Measurements from ENCODE around the gene MIP.

DNA sequence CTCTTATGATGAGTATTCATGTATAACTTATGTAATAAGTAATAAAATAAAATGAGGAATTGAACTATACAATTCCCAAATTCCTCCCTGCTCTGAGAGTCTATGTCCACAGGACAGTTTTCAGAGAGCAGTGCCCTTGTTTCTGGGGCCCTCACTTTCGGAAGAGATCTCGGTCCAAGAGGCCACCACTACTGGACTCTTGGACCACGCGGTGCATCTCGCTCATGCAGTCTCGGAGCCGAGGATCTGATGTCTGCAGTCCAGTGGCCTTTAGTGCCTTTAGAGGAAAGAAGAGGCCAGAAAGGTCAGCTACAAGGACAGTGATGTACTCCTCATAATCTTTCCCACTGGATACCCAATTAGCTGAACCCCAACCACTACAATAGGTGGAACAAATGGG, 25.2 kb upstream of the MIP start:
- TF ChIP-seq, protein P1, sequence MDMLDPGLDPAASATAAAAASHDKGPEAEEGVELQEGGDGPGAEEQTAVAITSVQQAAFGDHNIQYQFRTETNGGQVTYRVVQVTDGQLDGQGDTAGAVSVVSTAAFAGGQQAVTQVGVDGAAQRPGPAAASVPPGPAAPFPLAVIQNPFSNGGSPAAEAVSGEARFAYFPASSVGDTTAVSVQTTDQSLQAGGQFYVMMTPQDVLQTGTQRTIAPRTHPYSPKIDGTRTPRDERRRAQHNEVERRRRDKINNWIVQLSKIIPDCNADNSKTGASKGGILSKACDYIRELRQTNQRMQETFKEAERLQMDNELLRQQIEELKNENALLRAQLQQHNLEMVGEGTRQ (IDR thresholded peaks at IDR 0.05; ENCODE audit: low read depth, low read length): no peak
- TF ChIP-seq, protein P1 (CRISPR knock-in tag; IDR thresholded peaks at IDR 0.05; ENCODE audit: borderline replicate concordance): no peak
- TF ChIP-seq, protein P2, sequence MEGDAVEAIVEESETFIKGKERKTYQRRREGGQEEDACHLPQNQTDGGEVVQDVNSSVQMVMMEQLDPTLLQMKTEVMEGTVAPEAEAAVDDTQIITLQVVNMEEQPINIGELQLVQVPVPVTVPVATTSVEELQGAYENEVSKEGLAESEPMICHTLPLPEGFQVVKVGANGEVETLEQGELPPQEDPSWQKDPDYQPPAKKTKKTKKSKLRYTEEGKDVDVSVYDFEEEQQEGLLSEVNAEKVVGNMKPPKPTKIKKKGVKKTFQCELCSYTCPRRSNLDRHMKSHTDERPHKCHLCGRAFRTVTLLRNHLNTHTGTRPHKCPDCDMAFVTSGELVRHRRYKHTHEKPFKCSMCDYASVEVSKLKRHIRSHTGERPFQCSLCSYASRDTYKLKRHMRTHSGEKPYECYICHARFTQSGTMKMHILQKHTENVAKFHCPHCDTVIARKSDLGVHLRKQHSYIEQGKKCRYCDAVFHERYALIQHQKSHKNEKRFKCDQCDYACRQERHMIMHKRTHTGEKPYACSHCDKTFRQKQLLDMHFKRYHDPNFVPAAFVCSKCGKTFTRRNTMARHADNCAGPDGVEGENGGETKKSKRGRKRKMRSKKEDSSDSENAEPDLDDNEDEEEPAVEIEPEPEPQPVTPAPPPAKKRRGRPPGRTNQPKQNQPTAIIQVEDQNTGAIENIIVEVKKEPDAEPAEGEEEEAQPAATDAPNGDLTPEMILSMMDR (CRISPR knock-in tag; IDR thresholded peaks at IDR 0.05): no peak
- no peak for TF ChIP-seq ZNF274 (CRISPR knock-in tag; IDR thresholded peaks at IDR 0.05)
- no peak for TF ChIP-seq NFKB2 (CRISPR knock-in tag; IDR thresholded peaks at IDR 0.05; ENCODE audit: borderline replicate concordance)
- TF ChIP-seq ZNF121 (CRISPR knock-in tag; IDR thresholded peaks at IDR 0.05): no peak
- no peak for TF ChIP-seq ASH2L (IDR thresholded peaks at IDR 0.05; ENCODE audit: insufficient read length, low read depth, low read length)
- TF ChIP-seq, protein P3, sequence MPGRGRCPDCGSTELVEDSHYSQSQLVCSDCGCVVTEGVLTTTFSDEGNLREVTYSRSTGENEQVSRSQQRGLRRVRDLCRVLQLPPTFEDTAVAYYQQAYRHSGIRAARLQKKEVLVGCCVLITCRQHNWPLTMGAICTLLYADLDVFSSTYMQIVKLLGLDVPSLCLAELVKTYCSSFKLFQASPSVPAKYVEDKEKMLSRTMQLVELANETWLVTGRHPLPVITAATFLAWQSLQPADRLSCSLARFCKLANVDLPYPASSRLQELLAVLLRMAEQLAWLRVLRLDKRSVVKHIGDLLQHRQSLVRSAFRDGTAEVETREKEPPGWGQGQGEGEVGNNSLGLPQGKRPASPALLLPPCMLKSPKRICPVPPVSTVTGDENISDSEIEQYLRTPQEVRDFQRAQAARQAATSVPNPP (CRISPR knock-in tag; IDR thresholded peaks at IDR 0.05): no peak
- TF ChIP-seq SP1 (IDR thresholded peaks at IDR 0.05): no peak
- TF ChIP-seq SP1 (CRISPR knock-in tag; IDR thresholded peaks at IDR 0.05): no peak
- TF ChIP-seq RAD21 (CRISPR knock-in tag; IDR thresholded peaks at IDR 0.05): no peak
- TF ChIP-seq ZNF12 (CRISPR knock-in tag; IDR thresholded peaks at IDR 0.05): no peak
- TF ChIP-seq FOXK2 (IDR thresholded peaks at IDR 0.05): no peak
- no peak for TF ChIP-seq ZBTB1 (CRISPR knock-in tag; IDR thresholded peaks at IDR 0.05; ENCODE audit: borderline replicate concordance)
- TF ChIP-seq, protein P4, sequence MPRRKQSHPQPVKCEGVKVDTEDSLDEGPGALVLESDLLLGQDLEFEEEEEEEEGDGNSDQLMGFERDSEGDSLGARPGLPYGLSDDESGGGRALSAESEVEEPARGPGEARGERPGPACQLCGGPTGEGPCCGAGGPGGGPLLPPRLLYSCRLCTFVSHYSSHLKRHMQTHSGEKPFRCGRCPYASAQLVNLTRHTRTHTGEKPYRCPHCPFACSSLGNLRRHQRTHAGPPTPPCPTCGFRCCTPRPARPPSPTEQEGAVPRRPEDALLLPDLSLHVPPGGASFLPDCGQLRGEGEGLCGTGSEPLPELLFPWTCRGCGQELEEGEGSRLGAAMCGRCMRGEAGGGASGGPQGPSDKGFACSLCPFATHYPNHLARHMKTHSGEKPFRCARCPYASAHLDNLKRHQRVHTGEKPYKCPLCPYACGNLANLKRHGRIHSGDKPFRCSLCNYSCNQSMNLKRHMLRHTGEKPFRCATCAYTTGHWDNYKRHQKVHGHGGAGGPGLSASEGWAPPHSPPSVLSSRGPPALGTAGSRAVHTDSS (CRISPR knock-in tag; conservative IDR thresholded peaks at IDR 0.05): no peak
- TF ChIP-seq POLR2A (IDR thresholded peaks at IDR 0.05; ENCODE audit: insufficient read depth in 1 of 2, low read depth in 2 of 2, low read length in 2 of 2): no peak

Data from HepG2 (cell line).